ENCODE results near the gene NUP93. TPM values are rescaled to one million over a fixed set of nuclear protein-coding genes. Genes with fewer than 3 reads are reported as not detected.
"Not testable (repeated sequence)": the region's sequence is repeated elsewhere in the genome, so short reads cannot be mapped to it uniquely, and the experiment has no call there.

Gene NUP93
- total RNA-seq, 4 donors from 2014 or later = 21.6 to 55.5 (median 37.7) TPM

DNA sequence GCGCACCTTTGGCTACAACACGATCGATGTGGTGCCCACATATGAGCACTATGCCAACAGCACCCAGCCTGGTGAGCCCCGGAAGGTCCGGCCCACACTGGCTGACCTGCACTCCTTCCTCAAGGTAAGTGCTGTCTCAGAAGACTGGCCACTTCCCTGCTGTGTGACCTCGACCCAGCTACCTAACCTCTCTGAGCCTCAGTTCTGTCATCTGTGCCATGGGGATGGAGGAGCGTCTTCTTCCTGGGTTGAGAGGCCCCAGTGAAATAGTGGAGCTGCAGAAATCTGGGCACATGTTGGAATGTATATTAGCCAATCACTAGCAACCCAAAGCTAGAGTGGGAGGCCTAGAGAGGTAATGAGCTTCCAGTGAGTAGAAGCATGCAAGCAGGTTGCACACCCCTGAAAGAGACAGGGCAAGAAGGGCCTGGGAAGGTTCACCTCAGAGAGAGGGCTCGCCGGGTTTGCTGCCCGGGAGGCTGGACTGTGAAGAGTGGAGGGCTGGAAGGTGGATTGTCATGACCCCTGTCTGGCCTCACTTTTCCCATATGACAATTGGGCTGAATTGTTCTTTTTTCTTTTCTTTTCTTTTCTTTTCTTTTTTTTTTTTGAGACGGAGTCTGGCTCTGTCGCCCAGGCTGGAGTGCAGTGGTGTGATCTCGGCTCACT, 135.6 kb downstream of the NUP93 start:
- TF ChIP-seq CTCF (IDR thresholded peaks at IDR 0.05) = no peak
- ATAC-seq (ENCODE audit: low FRiP score) = no peak
- no peak for DNase-seq (ENCODE audit: low spot score)

- peak in 1 of 3 donors; percentile 63 for TF ChIP-seq CTCF (IDR thresholded peaks at IDR 0.05)
- ATAC-seq (ENCODE audit: low FRiP score) = no peak
- no peak for DNase-seq (ENCODE audit: low spot score)
Observed at GRCh38 chr16:56866955-56867830, 137.3 kb downstream of the NUP93 start.

- no peak for ATAC-seq (ENCODE audit: low FRiP score)
- no peak for DNase-seq (ENCODE audit: low spot score)
- no peak for TF ChIP-seq CTCF (IDR thresholded peaks at IDR 0.05)
Observed at GRCh38 chr16:56868175-56868574, 138.2 kb downstream of the NUP93 start.

DNA sequence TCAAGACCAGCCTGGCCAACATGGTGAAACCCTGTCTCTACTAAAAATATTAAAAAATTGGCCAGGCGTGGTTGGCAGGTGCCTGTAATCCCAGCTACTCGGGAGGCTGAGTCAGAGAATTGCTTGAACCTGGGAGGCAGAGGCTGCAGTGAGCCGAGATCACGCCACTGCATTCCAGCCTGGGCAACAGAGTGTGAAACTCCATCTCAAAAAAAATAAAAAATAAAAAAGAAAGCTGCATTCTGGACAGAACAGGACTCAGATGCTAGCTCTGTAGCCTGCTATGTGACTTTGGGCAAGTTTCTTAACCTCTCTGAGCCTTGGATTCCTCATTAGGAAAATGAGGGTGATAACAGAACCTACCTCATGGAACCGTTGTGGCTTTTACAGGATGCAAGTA, 138.8 kb downstream of the NUP93 start:
- DNase-seq (ENCODE audit: low spot score); ATAC-seq (ENCODE audit: low FRiP score): not testable (repeated sequence)

- TF ChIP-seq CTCF (IDR thresholded peaks at IDR 0.05) = no peak
- ATAC-seq (ENCODE audit: low FRiP score) (no peak), DNase-seq (ENCODE audit: low spot score) (no peak)
Observed at GRCh38 chr16:56869513-56870275, 139.8 kb downstream of the NUP93 start.

DNA sequence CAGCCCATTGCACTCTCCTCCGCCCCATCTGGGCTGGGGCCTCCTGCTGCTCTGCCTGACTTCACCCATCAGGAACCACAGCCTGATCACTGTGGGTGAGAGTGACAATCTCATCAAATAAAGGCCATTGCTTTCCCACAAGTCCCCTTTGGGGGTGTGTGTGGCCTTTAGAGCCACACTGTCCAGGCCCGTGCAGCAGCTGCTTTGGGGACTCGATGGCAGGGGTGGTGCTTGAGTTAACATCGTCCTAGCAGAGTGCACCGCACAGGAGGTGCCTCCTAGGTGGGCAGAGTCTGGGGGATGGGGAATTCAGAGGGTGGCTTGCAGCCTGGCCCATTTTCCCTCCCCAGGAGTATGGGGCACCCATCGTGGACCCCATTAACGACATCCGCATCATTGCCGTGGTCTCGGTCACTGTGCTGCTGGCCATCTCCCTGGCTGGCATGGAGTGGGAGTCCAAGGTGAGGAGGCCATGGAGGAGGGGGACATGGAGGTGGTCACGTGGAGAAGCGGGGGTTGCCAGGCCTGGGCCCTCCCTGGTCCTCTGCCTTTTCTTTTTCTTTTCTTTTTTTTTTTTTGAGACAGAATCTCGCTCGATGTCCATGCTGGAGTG, 140.5 kb downstream of the NUP93 start:
- no peak for DNase-seq (ENCODE audit: low spot score)
- no peak for TF ChIP-seq CTCF (IDR thresholded peaks at IDR 0.05)
- ATAC-seq (ENCODE audit: low FRiP score) = no peak

- TF ChIP-seq CTCF (IDR thresholded peaks at IDR 0.05) = no peak
- DNase-seq (ENCODE audit: low spot score) (no peak), ATAC-seq (ENCODE audit: low FRiP score) (no peak)
Observed at GRCh38 chr16:56871172-56871593, 141.3 kb downstream of the NUP93 start.
